Measurements from ENCODE around the gene AGA. TPM values are rescaled to one million over a fixed set of nuclear protein-coding genes. Genes with fewer than 3 reads are reported as not detected.

The AGA gene
- total RNA-seq, 2 experiments from 2014 or later, result 14.4 to 18.0 TPM

DNA sequence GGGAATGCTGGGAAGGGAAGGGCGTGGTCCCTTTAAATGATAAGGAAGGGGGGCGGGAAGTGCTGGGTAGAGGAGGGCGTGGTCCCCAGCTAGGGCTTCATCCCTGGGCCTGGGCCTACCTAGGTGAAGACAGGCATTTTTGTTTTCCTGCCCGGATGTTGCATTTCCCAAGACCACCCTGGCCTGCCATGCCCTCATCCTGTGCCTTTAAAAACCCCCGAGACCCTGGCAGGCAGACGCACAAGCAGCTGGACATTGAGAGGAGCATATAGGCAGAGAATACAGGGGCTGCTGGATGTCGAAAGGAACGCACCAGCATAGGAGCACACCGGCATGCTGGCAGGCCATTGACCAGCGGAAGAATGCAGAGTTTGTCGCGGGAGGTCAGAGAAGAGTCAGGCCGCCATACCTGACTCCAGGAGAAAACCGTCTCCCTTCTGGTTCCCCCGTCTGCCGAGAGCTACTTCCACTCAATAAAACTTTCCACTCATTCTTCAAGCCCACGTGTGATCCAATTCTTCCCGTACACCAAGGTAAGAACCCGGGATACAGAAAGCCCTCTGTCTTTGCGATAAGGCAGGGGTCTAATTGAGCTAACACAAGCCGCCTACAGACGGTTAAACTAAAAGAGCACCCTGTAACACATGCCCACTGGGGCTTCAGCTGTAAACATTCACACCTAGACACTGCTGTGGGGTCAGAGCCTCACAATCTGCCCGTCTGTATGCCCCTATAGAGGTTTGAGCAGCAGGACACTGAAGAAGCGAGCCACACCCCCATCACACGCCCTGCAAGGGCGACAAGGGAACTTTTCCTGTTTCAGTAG is 2.9 kb upstream of the AGA start:
- H3K27me3 Mint-ChIP-seq (ENCODE audit: low read depth), result no peaks in the 10 kb centered on the region
- H3K9me3 Mint-ChIP-seq, result no peaks in the 10 kb centered on the region
- intact Hi-C loops (cut with micrococcal nuclease), result loop anchor here (5.0 kb wide), 1 partner anchor 102 kb away; no protein-coding TSS in a partner anchor
- no peak overlapping the region for H3K27ac Mint-ChIP-seq
- peaks cover 6% of the 10 kb centered on the region for H3K36me3 Mint-ChIP-seq (ENCODE audit: low read depth)
- H3K4me1 Mint-ChIP-seq (ENCODE audit: low read depth), result peaks cover 29% of the 10 kb centered on the region
- CTCF ChIA-PET, result no interaction called here
- DNase-seq, result no peak
- no peak overlapping the region for H3K4me3 Mint-ChIP-seq

- H3K9me3 Mint-ChIP-seq, result no peaks in the 10 kb centered on the region
- peak; percentile 46 for DNase-seq
- CTCF ChIA-PET, result interaction anchor here (0.7 to 2.3 kb wide), 4 partner anchors 7 to 191 kb away, joined by 3 to 9 read pairs (median 6); no protein-coding TSS in a partner anchor
- intact Hi-C loops (cut with micrococcal nuclease), result loop anchor here (5.0 kb wide), 1 partner anchor 106 kb away; no protein-coding TSS in a partner anchor
- peak overlapping the region; percentile 93 for H3K4me3 Mint-ChIP-seq
- no peaks in the 10 kb centered on the region for H3K27me3 Mint-ChIP-seq (ENCODE audit: low read depth)
- peaks cover 19% of the 10 kb centered on the region for H3K4me1 Mint-ChIP-seq (ENCODE audit: low read depth)
- H3K27ac Mint-ChIP-seq, result peak overlapping the region; percentile 96
- peaks cover 13% of the 10 kb centered on the region for H3K36me3 Mint-ChIP-seq (ENCODE audit: low read depth)
Measured at GRCh38 chr4:177441061-177441802, 1.0 kb downstream of the AGA start.

GRCh38 chr4:177436456-177436855 is 5.8 kb downstream of the AGA start:
- Mint-ChIP-seq H3K36me3 (ENCODE audit: low read depth) (peaks cover 15% of the 10 kb centered on the region), H3K4me3 (no peak overlapping the region), H3K27me3 (ENCODE audit: low read depth) (no peaks in the 10 kb centered on the region), H3K9me3 (no peaks in the 10 kb centered on the region), H3K27ac (no peak overlapping the region), H3K4me1 (ENCODE audit: low read depth) (peaks cover 11% of the 10 kb centered on the region)
- CTCF ChIA-PET, result no interaction called here
- intact Hi-C loops (cut with micrococcal nuclease), result no loop called here
- DNase-seq, result no peak

DNA sequence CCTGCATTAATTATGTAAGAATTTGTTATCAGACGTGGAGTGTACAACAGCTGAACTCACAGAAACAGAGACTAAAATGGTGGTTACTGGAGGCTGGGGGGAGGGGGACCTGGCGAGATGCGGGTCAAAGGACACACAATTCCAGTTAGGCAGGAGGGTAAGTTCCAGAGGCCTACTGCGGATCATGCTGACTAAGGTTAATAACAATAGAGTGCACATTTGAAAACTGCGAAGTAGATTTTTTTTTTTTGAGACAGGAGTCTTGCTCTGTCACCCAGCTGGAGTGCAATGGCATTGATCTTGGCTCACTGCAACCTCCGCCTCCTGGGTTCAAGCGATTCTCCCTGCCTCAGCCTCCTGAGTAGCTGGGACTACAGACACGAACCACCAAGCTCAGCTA is 7.6 kb downstream of the AGA start:
- intact Hi-C loops (cut with micrococcal nuclease), result no loop called here
- Mint-ChIP-seq H3K4me1 (ENCODE audit: low read depth) (no peaks in the 10 kb centered on the region), H3K27me3 (ENCODE audit: low read depth) (no peaks in the 10 kb centered on the region), H3K36me3 (ENCODE audit: low read depth) (peaks cover 23% of the 10 kb centered on the region), H3K9me3 (no peaks in the 10 kb centered on the region), H3K4me3 (no peak overlapping the region), H3K27ac (no peak overlapping the region)
- DNase-seq, result no peak
- CTCF ChIA-PET, result no interaction called here

DNA sequence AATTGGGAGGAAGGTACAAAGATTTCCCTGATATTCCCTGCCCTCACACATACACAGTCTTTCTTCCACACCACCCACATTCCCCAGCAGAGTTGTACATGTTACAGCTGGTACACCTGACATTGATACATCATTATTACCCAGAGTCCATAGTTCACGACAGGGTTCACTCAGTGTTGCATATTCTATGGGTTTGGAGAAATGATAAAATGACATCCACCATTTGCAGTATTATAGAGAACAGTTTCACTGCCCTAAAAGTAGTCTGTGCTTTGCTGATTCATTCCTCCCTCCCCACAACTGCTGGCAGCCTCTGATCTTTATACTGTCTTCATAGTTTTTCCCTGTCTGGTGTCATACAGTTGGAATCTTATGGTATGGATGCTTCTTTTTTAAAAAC is 15.0 kb downstream of the AGA start:
- no peak overlapping the region for H3K27ac Mint-ChIP-seq
- CTCF ChIA-PET, result no interaction called here
- no peaks in the 10 kb centered on the region for H3K27me3 Mint-ChIP-seq (ENCODE audit: low read depth)
- no peak overlapping the region for H3K4me3 Mint-ChIP-seq
- H3K9me3 Mint-ChIP-seq, result no peaks in the 10 kb centered on the region
- H3K36me3 Mint-ChIP-seq (ENCODE audit: low read depth), result peaks cover 14% of the 10 kb centered on the region
- no peak for DNase-seq
- no peaks in the 10 kb centered on the region for H3K4me1 Mint-ChIP-seq (ENCODE audit: low read depth)
- intact Hi-C loops (cut with micrococcal nuclease), result no loop called here

DNA sequence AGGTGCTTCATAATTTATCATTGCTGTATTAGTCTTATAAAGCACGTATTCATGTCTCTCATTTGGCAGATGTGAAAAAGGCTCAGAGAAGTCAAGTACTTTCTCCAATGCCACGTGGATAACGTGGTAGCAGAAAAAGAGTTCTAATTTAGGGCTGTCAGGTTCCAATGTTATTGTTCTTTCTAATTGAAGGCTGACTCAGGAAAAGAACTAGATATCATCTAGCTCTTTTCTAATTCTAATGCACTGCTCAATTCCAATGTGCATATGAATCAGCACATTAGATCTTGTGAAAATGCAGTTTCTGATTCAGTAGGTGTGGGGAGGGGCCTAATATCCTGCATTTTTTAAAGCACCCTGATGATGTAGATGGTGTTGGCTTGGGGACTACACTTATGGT is 22.8 kb downstream of the AGA start:
- Mint-ChIP-seq H3K36me3 (ENCODE audit: low read depth) (no peaks in the 10 kb centered on the region), H3K9me3 (peaks cover 10% of the 10 kb centered on the region), H3K4me1 (ENCODE audit: low read depth) (no peaks in the 10 kb centered on the region), H3K27me3 (ENCODE audit: low read depth) (no peaks in the 10 kb centered on the region), H3K4me3 (no peak overlapping the region), H3K27ac (no peak overlapping the region)
- CTCF ChIA-PET, result no interaction called here
- no peak for DNase-seq
- intact Hi-C loops (cut with micrococcal nuclease), result no loop called here

GRCh38 chr4:177413656-177414055 is 28.6 kb downstream of the AGA start:
- no peak overlapping the region for H3K27ac Mint-ChIP-seq
- CTCF ChIA-PET, result no interaction called here
- no peak overlapping the region for H3K4me3 Mint-ChIP-seq
- intact Hi-C loops (cut with micrococcal nuclease), result no loop called here
- DNase-seq, result no peak
- H3K27me3 Mint-ChIP-seq (ENCODE audit: low read depth), result no peaks in the 10 kb centered on the region
- H3K9me3 Mint-ChIP-seq, result no peaks in the 10 kb centered on the region
- H3K4me1 Mint-ChIP-seq (ENCODE audit: low read depth), result no peaks in the 10 kb centered on the region
- no peaks in the 10 kb centered on the region for H3K36me3 Mint-ChIP-seq (ENCODE audit: low read depth)

DNA sequence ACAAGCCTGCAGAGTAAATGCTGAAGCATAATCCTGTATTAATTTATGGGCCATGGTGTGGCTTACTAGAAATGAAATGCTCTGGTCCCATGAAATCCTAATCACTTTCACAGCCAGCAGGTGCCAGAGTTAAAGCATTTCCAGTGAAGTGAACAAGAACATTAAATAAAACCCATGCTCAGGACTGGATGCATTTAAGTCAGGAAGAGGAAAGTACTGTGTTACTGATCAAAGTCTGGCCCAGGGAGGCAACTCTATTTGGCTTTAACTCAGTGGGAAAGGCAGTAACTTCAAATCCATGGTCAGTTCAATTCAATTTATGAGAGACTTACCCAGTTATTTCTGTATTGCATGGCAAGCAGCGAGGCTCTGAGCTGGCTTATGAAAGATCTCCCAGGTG is 29.2 kb downstream of the AGA start:
- intact Hi-C loops (cut with micrococcal nuclease), result no loop called here
- Mint-ChIP-seq H3K27me3 (ENCODE audit: low read depth) (no peaks in the 10 kb centered on the region), H3K4me1 (ENCODE audit: low read depth) (no peaks in the 10 kb centered on the region), H3K9me3 (no peaks in the 10 kb centered on the region), H3K4me3 (no peak overlapping the region), H3K36me3 (ENCODE audit: low read depth) (no peaks in the 10 kb centered on the region), H3K27ac (no peak overlapping the region)
- DNase-seq, result no peak
- CTCF ChIA-PET, result no interaction called here

- H3K27me3 Mint-ChIP-seq (ENCODE audit: low read depth), result no peaks in the 10 kb centered on the region
- H3K27ac Mint-ChIP-seq, result no peak overlapping the region
- no peaks in the 10 kb centered on the region for H3K36me3 Mint-ChIP-seq (ENCODE audit: low read depth)
- H3K4me1 Mint-ChIP-seq (ENCODE audit: low read depth), result no peaks in the 10 kb centered on the region
- no peak for DNase-seq
- CTCF ChIA-PET, result interaction anchor here (0.9 kb wide), 1 partner anchor 9 kb away, joined by 5 read pairs; no protein-coding TSS in a partner anchor
- no peak overlapping the region for H3K4me3 Mint-ChIP-seq
- no peaks in the 10 kb centered on the region for H3K9me3 Mint-ChIP-seq
- intact Hi-C loops (cut with micrococcal nuclease), result no loop called here
Measured at GRCh38 chr4:177411996-177412395, 30.2 kb downstream of the AGA start.

GRCh38 chr4:177410566-177410965 is 31.7 kb downstream of the AGA start:
- Mint-ChIP-seq H3K9me3 (no peaks in the 10 kb centered on the region), H3K27me3 (ENCODE audit: low read depth) (no peaks in the 10 kb centered on the region), H3K27ac (no peak overlapping the region), H3K4me3 (no peak overlapping the region), H3K36me3 (ENCODE audit: low read depth) (no peaks in the 10 kb centered on the region), H3K4me1 (ENCODE audit: low read depth) (no peaks in the 10 kb centered on the region)
- intact Hi-C loops (cut with micrococcal nuclease), result no loop called here
- CTCF ChIA-PET, result no interaction called here
- DNase-seq, result no peak

- Mint-ChIP-seq H3K36me3 (ENCODE audit: low read depth) (no peaks in the 10 kb centered on the region), H3K4me1 (ENCODE audit: low read depth) (peaks cover 18% of the 10 kb centered on the region), H3K4me3 (no peak overlapping the region), H3K9me3 (no peaks in the 10 kb centered on the region), H3K27ac (no peak overlapping the region), H3K27me3 (ENCODE audit: low read depth) (peaks cover 3% of the 10 kb centered on the region)
- CTCF ChIA-PET, result no interaction called here
- no peak for DNase-seq
- intact Hi-C loops (cut with micrococcal nuclease), result no loop called here
Measured at GRCh38 chr4:177408023-177408422, 34.2 kb downstream of the AGA start.

DNA sequence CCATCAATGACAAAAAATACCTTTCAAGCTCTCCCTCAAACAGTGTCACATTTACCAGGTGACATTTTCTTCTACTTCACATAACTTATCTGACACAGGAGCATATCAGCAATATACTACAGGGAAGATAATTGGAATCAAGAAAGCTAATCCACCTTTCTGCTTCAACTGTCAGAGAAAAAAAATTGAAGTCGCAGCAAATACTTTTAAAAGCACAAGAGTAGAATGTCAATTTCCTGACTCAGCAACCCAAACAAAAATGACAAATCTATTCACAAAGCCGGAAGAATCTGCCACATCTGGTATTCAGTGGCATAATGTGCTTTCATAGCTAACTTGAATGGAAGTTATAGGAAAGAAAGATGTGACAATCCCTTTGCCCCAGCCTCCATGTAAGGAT is 36.7 kb downstream of the AGA start:
- Mint-ChIP-seq H3K9me3 (no peaks in the 10 kb centered on the region), H3K27me3 (ENCODE audit: low read depth) (peaks cover 3% of the 10 kb centered on the region), H3K27ac (no peak overlapping the region), H3K36me3 (ENCODE audit: low read depth) (no peaks in the 10 kb centered on the region), H3K4me1 (ENCODE audit: low read depth) (peaks cover 37% of the 10 kb centered on the region), H3K4me3 (no peak overlapping the region)
- intact Hi-C loops (cut with micrococcal nuclease), result no loop called here
- CTCF ChIA-PET, result no interaction called here
- DNase-seq, result no peak

GRCh38 chr4:177404986-177405385 is 37.3 kb downstream of the AGA start:
- no peak for DNase-seq
- H3K4me3 Mint-ChIP-seq, result no peak overlapping the region
- H3K27ac Mint-ChIP-seq, result no peak overlapping the region
- H3K9me3 Mint-ChIP-seq, result no peaks in the 10 kb centered on the region
- peaks cover 3% of the 10 kb centered on the region for H3K27me3 Mint-ChIP-seq (ENCODE audit: low read depth)
- peaks cover 1% of the 10 kb centered on the region for H3K36me3 Mint-ChIP-seq (ENCODE audit: low read depth)
- intact Hi-C loops (cut with micrococcal nuclease), result no loop called here
- CTCF ChIA-PET, result no interaction called here
- H3K4me1 Mint-ChIP-seq (ENCODE audit: low read depth), result peaks cover 42% of the 10 kb centered on the region
